ENCODE measurements around the gene SYT4. TPM values are rescaled to one million over a fixed set of nuclear protein-coding genes. Genes with fewer than 3 reads are reported as not detected.

The SYT4 gene
- total and polyA plus RNA-seq, 2 of the 8 experiments (the other 6 are each of a cell fraction or from before 2014, with no cell fraction given): 2.4 to 10.2 TPM

GRCh38 chr18:43283299-43283698 lies 6.0 kb upstream of the SYT4 start:
- Histone ChIP-seq H4K20me1 (replicated peaks in 1 of 2; ENCODE audit: control insufficient read depth in 1 of 2, insufficient read depth in 2 of 2, low read length in 2 of 2) (no peaks in the 10 kb centered on the region), H3K79me1 (ENCODE audit: low read depth, low read length) (no peaks in the 10 kb centered on the region), H2BK20ac (ENCODE audit: low read length) (no peak overlapping the region), H3K23ac (ENCODE audit: insufficient read length) (no peak overlapping the region), H3K23me2 (ENCODE audit: low read depth, low read length) (no peaks in the 10 kb centered on the region), H2BK12ac (ENCODE audit: low read depth, low read length) (no peak overlapping the region), H3K9me3 (ENCODE audit: insufficient read depth in 2 of 2, low read depth in 1 of 2, low read length in 1 of 2) (peaks cover 0 to 4% of the 10 kb centered on the region in 2 experiments; a peak in 1 of 4 replicates), H4K91ac (replicated peaks; ENCODE audit: insufficient read length, low read length) (no peak overlapping the region), H3K9ac (replicated peaks in 1 of 4; ENCODE audit: extremely low read depth in 1 of 4, low read depth in 3 of 4, low read length in 3 of 4) (no peak overlapping the region), H2AK5ac (ENCODE audit: low read depth, low read length) (no peak overlapping the region), H3K27me3 (replicated peaks in 1 of 4; ENCODE audit: control insufficient read depth in 3 of 4, extremely low read depth in 1 of 4, insufficient read depth in 3 of 4, low read length in 3 of 4) (no peaks in the 10 kb centered on the region), H3K14ac (ENCODE audit: insufficient read length) (no peak overlapping the region), H3K4ac (replicated peaks; ENCODE audit: insufficient read length, low read depth, low read length) (no peak overlapping the region), H3K4me1 (replicated peaks in 1 of 4; ENCODE audit: control insufficient read depth in 3 of 4, insufficient read depth in 4 of 4, low read length in 3 of 4) (peaks cover 0 to 2% (median 0%) of the 10 kb centered on the region in 4 experiments; a peak in 1 of 7 replicates), H3K36me3 (ENCODE audit: control insufficient read depth in 2 of 4, insufficient read depth in 4 of 4, low read length in 3 of 4) (no peaks in the 10 kb centered on the region), H3K79me2 (ENCODE audit: control insufficient read depth in 1 of 2, insufficient read depth in 2 of 2, low read length in 2 of 2) (no peaks in the 10 kb centered on the region), H3K56ac (replicated peaks; ENCODE audit: insufficient read length, low read depth, low read length) (no peak overlapping the region), H2BK15ac (ENCODE audit: low read length) (no peak overlapping the region), H3K4me3 (ENCODE audit: extremely low read depth in 1 of 4, insufficient read depth in 2 of 4, low read depth in 3 of 4, low read length in 4 of 4) (no peak overlapping the region), H4K8ac (ENCODE audit: extremely low read depth, insufficient read depth, low read length) (no peak overlapping the region), H2BK120ac (replicated peaks; ENCODE audit: low read depth, low read length) (no peak overlapping the region), H3K27ac (ENCODE audit: low read depth, low read length) (no peak overlapping the region), H3K18ac (ENCODE audit: extremely low read depth, low read length) (no peak overlapping the region), H2AFZ (ENCODE audit: low read length) (no peak overlapping the region), H3K4me2 (ENCODE audit: insufficient read depth in 1 of 2, low read depth in 2 of 2, low read length in 2 of 2) (no peak overlapping the region), H4K5ac (ENCODE audit: insufficient read length, low read depth, low read length) (no peak overlapping the region), H2BK5ac (ENCODE audit: low read depth, low read length) (no peak overlapping the region)
- CTCF ChIA-PET (ENCODE audit: partially characterized antibody): interaction anchor here (1.2 kb wide), 1 partner anchor 687 kb away, joined by 3 read pairs; no protein-coding TSS in a partner anchor
- 96% methylated on average over 16 of the region's 16 CpGs; no CpG with 5 or more reads in 1 of the 2 experiments for WGBS, 2 experiments (ENCODE audit: extremely low coverage in 1 of 2, insufficient coverage in 1 of 2, insufficient read length in 1 of 2, insufficient replicate concordance in 2 of 2, low coverage in 1 of 2, low lambda C conversion rate in 2 of 2, missing lambda C conversion rate in 1 of 2)
- FAIRE-seq (no peak), DNase-seq (ENCODE audit: low read depth in 1 of 2, low spot score in 2 of 2) (no peak)
- POLR2A ChIA-PET (ENCODE audit: partially characterized antibody): interaction anchor here (0.6 kb wide), 1 partner anchor 314 kb away, joined by 3 read pairs; no protein-coding TSS in a partner anchor
- no peak for TF ChIP-seq SIX5 (IDR thresholded peaks at IDR 0.05; ENCODE audit: low read depth, low read length)
- no peak for TF ChIP-seq CTBP2 (IDR thresholded peaks at IDR 0.05; ENCODE audit: borderline replicate concordance, insufficient read depth, insufficient read length, low read length)
- TF ChIP-seq RXRA (IDR thresholded peaks at IDR 0.05; ENCODE audit: insufficient read depth, low read depth, low read length): no peak
- no peak for TF ChIP-seq CREB1 (IDR thresholded peaks at IDR 0.05)
- TF ChIP-seq SAP30 (IDR thresholded peaks at IDR 0.05; ENCODE audit: insufficient read depth, insufficient replicate concordance, low read length): no peak
- TF ChIP-seq SRF (IDR thresholded peaks at IDR 0.05; ENCODE audit: low read depth, low read length): no peak

Measured in H1 (cell line).